ENCODE measurements around the gene DDX24. TPM values are rescaled to one million over a fixed set of nuclear protein-coding genes. Genes with fewer than 3 reads are reported as not detected.

Gene DDX24
- total and polyA plus RNA-seq, 9 of the 15 experiments (the other 6 are each of a cell fraction or from before 2014, with no cell fraction given) = 82.4 to 175 (median 122) TPM

GRCh38 chr14:94066089-94066676, 14.8 kb downstream of the DDX24 start (continued):
- TF ChIP-seq, protein P1, sequence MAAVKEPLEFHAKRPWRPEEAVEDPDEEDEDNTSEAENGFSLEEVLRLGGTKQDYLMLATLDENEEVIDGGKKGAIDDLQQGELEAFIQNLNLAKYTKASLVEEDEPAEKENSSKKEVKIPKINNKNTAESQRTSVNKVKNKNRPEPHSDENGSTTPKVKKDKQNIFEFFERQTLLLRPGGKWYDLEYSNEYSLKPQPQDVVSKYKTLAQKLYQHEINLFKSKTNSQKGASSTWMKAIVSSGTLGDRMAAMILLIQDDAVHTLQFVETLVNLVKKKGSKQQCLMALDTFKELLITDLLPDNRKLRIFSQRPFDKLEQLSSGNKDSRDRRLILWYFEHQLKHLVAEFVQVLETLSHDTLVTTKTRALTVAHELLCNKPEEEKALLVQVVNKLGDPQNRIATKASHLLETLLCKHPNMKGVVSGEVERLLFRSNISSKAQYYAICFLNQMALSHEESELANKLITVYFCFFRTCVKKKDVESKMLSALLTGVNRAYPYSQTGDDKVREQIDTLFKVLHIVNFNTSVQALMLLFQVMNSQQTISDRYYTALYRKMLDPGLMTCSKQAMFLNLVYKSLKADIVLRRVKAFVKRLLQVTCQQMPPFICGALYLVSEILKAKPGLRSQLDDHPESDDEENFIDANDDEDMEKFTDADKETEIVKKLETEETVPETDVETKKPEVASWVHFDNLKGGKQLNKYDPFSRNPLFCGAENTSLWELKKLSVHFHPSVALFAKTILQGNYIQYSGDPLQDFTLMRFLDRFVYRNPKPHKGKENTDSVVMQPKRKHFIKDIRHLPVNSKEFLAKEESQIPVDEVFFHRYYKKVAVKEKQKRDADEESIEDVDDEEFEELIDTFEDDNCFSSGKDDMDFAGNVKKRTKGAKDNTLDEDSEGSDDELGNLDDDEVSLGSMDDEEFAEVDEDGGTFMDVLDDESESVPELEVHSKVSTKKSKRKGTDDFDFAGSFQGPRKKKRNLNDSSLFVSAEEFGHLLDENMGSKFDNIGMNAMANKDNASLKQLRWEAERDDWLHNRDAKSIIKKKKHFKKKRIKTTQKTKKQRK (IDR thresholded peaks at IDR 0.05; ENCODE audit: borderline replicate concordance, low read depth, low read length) = no peak

- in situ Hi-C loops (cut with MboI) (no loop called here), intact Hi-C loops (cut with micrococcal nuclease) (no loop called here)
- Histone ChIP-seq H3K9me3 (replicated peaks; ENCODE audit: control insufficient read depth, insufficient read depth, low read depth, low read length) (no peaks in the 10 kb centered on the region), H3K79me2 (ENCODE audit: control insufficient read depth, insufficient read depth, low read length) (peaks cover 49% of the 10 kb centered on the region), H2AFZ (ENCODE audit: low read depth, low read length) (no peak overlapping the region), H3K4me3 (no peak overlapping the region), H3K27ac (ENCODE audit: extremely low read depth, low read depth, low read length) (no peak overlapping the region), H3K9me1 (ENCODE audit: control insufficient read depth, insufficient read depth, low read length) (no peaks in the 10 kb centered on the region), H3K27me3 (ENCODE audit: control insufficient read depth in 2 of 2, insufficient read depth in 2 of 2, low read length in 2 of 2) (no peaks in the 10 kb centered on the region), H3K36me3 (ENCODE audit: control insufficient read depth, insufficient read depth, low read length) (peaks cover 61% of the 10 kb centered on the region), H4K20me1 (replicated peaks; ENCODE audit: control insufficient read depth, insufficient read depth, low read length) (peaks cover 8% of the 10 kb centered on the region), H3K4me2 (ENCODE audit: insufficient read depth, low read length) (no peak overlapping the region), H3K4me1 (replicated peaks in 1 of 2; ENCODE audit: control insufficient read depth in 2 of 2, insufficient read depth in 2 of 2, low read length in 2 of 2) (peaks cover 0 to 2% of the 10 kb centered on the region in 2 experiments; a peak in 3 of 5 replicates), H3K9ac (ENCODE audit: insufficient read depth in 1 of 2, low read depth in 2 of 2, low read length in 2 of 2) (no peak overlapping the region)
- DNase-seq (ENCODE audit: extremely low read depth in 1 of 4, low spot score in 3 of 4) = no peak
- CTCF ChIA-PET (ENCODE audit: low intra/inter-chr PET ratio) = no interaction called here
- no TSS peak for BruUV-seq (replicated peaks)
- ATAC-seq = no peak
- TF ChIP-seq NR2C2 (CRISPR knock-in tag; IDR thresholded peaks at IDR 0.05) (no peak), NR2C2 (tag; IDR thresholded peaks at IDR 0.05) (no peak), KAT2B (IDR thresholded peaks at IDR 0.05; ENCODE audit: low read depth, low read length) (no peak), MLX (CRISPR knock-in tag; conservative IDR thresholded peaks at IDR 0.05) (no peak)
- POLR2A ChIA-PET = no interaction called here
- 81% methylated on average over 7 of the region's 9 CpGs for WGBS (ENCODE audit: insufficient coverage, low coverage, missing lambda C conversion rate)
- FAIRE-seq = no peak
These were observed 18.6 kb downstream of the DDX24 start for GRCh38 chr14:94062344-94062940.
